Gastrocnemius medialis (tissue), 4 donors: ENCODE measurements around the gene SMIM38. TPM values are rescaled to one million over a fixed set of nuclear protein-coding genes. Genes with fewer than 3 reads are reported as not detected.

ENCODE experiments used
- ATAC-seq, 2 donors: fragments of 150-250 bp; one replicate each; pipeline ENCODE4 v1.9.1; 2016
- DNase-seq, 2 donors: peaks; one replicate each; pipeline ENCODE4 v3.0.0-alpha.2; 2019
- H3K27ac ChIP-seq, 4 donors: fragments of 200-600 bp; sonication (generic); 1 replicate in 1 of 4; 2 replicates in 3 of 4; pipeline ENCODE4 v1.5.1; 2016 to 2018; ENCODE audit warnings: mild to moderate bottlenecking in 2 of 4, moderate library complexity in 1 of 4
- H3K27me3 ChIP-seq, 3 donors: fragments of 200-600 bp; sonication (generic) in 2 of 3; 1 replicate in 1 of 3; 2 replicates in 2 of 3; pipeline versions ENCODE4 v1.5.1 to v1.6.0; 2016 to 2019; ENCODE audit warnings: mild to moderate bottlenecking in 1 of 3, moderate library complexity in 1 of 3
- H3K36me3 ChIP-seq, 2 donors: fragments of 200-600 bp; sonication (generic) in 1 of 2; one replicate each; pipeline ENCODE4 v1.5.1; 2017 to 2018
- H3K4me1 ChIP-seq, 2 donors: fragments of 200-600 bp; sonication (generic) in 1 of 2; one replicate each; pipeline ENCODE4 v1.5.1; 2016 to 2017; ENCODE audit warnings: mild to moderate bottlenecking in 2 of 2
- H3K4me3 ChIP-seq, 4 donors: fragments of 200-600 bp; sonication (generic) in 3 of 4; 1 replicate in 1 of 4; 2 replicates in 3 of 4; pipeline ENCODE4 v1.5.1; 2016 to 2019; ENCODE audit warnings: mild to moderate bottlenecking in 2 of 4
- H3K9me3 ChIP-seq, 3 donors: fragments of 200-600 bp; sonication (generic) in 2 of 3; 1 replicate in 1 of 3; 2 replicates in 2 of 3; pipeline ENCODE4 v1.5.1; 2016 to 2019
- POLR2A ChIP-seq, 2 donors: fragments of 450-650 bp; IDR thresholded peaks; one replicate each; pipeline ENCODE4 v1.6.1; 2017; ENCODE audit warnings: antibody characterized with exemption in 2 of 2, mild to moderate bottlenecking in 2 of 2, moderate library complexity in 2 of 2
- in situ Hi-C, 4 donors: fragments of 200-750 bp; cut with MboI; loops; one replicate each; pipeline versions ENCODE4 v1.15.0 to v1.8.0; 2017; ENCODE audit warnings: low sequenced_read_pairs in 4 of 4
- intact Hi-C: fragments of 100-400 bp; cut with DNase I; formaldehyde crosslinking; loops from one replicate; pipeline ENCODE4 v1.15.1; 2023; ENCODE audit warnings: low total_unique reads
- total RNA-seq, 4 donors: library from RNA; depleted of rRNA; stranded (reverse); fragments of >200 nt; gene quantifications; one replicate each; pipeline versions ENCODE4 v1.1.0 to v1.2.3, GENCODE V29; 2016
- TF ChIP-seq, protein P1 (sequence below), 5 experiments: fragments of 450-650 bp in 3 of 5; fragments of 200-600 bp in 2 of 5; sonication (generic) in 2 of 5; IDR thresholded peaks in 4 of 5; conservative IDR thresholded peaks in 1 of 5; 1 replicate in 4 of 5; 2 replicates in 1 of 5; pipeline ENCODE4 v1.5.1; 2016 to 2019; ENCODE audit warnings: antibody characterized with exemption in 5 of 5, mild to moderate bottlenecking in 3 of 5, moderate library complexity in 3 of 5

SMIM38 gene
- total RNA-seq, 4 donors from 2014 or later: 0.12 to 0.66 (median 0.40) TPM; not detected in 1

DNA sequence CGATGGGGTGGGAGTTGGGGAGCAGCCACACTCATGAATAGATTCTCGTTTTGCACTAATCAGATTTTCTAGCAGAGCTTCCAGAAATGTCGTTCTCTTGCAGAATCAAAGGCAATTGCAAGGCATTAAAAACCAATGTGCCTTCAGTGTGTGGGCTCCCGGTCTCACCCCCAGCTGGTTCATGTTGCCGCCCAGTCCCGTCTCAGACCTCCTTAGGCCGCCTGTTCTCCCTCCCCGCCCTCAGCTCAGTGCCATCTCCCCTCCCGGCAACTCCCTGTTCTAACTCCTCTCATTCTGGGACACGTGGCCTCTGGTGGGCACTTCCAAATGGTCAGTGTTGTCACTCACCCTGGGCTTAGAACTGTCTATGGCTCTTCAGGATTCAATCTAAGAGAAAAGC is 42.5 kb upstream of the SMIM38 start:
- DNase-seq (no peak), ATAC-seq (no peak)
- Histone ChIP-seq H3K4me3 (no peak overlapping the region), H3K36me3 (no peaks in the 10 kb centered on the region), H3K9me3 (no peaks in the 10 kb centered on the region), H3K4me1 (peaks cover 0 to 14% of the 10 kb centered on the region in 2 donors), H3K27me3 (no peaks in the 10 kb centered on the region), H3K27ac (no peak overlapping the region)
- in situ Hi-C loops: loop anchor here (10.0 to 25.0 kb wide), 4 partner anchors 499 to 549 kb away; partner anchors contain the start of gene CCND1 (in 1 of the 4)
- intact Hi-C loops: no loop called here
- TF ChIP-seq, protein P1, sequence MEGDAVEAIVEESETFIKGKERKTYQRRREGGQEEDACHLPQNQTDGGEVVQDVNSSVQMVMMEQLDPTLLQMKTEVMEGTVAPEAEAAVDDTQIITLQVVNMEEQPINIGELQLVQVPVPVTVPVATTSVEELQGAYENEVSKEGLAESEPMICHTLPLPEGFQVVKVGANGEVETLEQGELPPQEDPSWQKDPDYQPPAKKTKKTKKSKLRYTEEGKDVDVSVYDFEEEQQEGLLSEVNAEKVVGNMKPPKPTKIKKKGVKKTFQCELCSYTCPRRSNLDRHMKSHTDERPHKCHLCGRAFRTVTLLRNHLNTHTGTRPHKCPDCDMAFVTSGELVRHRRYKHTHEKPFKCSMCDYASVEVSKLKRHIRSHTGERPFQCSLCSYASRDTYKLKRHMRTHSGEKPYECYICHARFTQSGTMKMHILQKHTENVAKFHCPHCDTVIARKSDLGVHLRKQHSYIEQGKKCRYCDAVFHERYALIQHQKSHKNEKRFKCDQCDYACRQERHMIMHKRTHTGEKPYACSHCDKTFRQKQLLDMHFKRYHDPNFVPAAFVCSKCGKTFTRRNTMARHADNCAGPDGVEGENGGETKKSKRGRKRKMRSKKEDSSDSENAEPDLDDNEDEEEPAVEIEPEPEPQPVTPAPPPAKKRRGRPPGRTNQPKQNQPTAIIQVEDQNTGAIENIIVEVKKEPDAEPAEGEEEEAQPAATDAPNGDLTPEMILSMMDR (IDR thresholded peaks at IDR 0.05 in 4 of 5, conservative IDR thresholded peaks at IDR 0.05 in 1 of 5): no peak
- no peak for TF ChIP-seq POLR2A (IDR thresholded peaks at IDR 0.05)

DNA sequence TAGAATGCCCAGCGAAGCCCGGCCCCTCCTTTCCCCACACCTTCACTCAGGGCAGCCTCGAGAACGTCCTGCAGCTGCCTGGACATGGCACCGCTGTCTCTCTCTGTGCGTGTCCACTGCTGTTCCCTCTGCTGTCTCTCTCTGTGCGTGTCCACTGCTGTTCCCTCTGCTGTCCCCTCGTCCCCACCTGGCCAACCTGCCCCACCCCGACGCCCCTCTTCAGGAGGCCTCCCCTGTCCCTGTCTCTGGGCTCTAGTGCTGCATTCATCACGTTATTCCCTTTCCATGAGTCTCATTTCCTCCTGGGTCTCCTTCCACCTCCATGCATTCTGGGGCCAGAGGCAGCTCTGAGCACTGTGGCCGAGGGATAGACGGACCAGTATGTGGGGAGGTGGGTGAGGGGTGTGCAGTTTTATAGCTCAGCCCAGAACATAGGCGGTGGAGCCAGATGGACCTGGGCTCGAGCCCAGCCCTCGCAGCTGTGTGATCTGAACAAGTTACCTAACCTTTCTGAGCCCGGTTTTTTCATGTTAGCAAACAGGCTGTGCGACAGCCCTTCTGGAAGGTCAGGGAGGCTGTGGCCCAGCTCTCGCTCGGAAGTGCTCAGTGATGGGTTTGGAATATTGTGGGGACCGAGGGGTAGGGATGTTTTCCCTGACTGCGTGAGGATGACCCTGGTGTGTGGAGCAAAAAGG is 41.9 kb upstream of the SMIM38 start:
- no peaks in the 10 kb centered on the region for H3K27me3 ChIP-seq
- peaks cover 0 to 14% of the 10 kb centered on the region in 2 donors for H3K4me1 ChIP-seq
- H3K36me3 ChIP-seq: no peaks in the 10 kb centered on the region
- no peak overlapping the region for H3K4me3 ChIP-seq
- in situ Hi-C loops (loop anchor here (10.0 to 25.0 kb wide), 4 partner anchors 499 to 549 kb away; partner anchors contain the start of gene CCND1 (in 1 of the 4)), intact Hi-C loops (no loop called here)
- H3K9me3 ChIP-seq: no peaks in the 10 kb centered on the region
- DNase-seq (no peak), ATAC-seq (no peak)
- H3K27ac ChIP-seq: no peak overlapping the region
- TF ChIP-seq, protein P1 (IDR thresholded peaks at IDR 0.05 in 4 of 5, conservative IDR thresholded peaks at IDR 0.05 in 1 of 5): no peak
- no peak for TF ChIP-seq POLR2A (IDR thresholded peaks at IDR 0.05)

DNA sequence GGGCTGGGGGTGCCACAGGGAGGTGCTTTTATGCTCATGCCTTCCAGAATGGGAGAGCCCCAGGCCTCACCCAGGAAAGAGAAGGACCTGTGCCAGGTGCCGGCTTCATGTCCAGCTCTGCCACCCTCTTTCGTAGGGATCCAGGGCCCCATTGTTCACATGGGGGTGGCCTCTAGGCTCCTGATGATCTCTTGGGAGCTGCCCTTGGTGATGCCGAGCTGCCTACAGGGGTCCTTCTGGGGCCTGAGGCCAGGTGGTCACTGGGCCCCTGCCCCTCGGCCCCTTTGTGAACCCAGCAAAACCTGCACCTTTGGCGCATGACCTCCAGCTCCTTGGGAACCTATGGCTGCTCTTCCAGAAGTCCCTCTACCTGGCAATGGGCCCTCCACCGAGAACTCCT is 41.4 kb upstream of the SMIM38 start:
- no peak for DNase-seq
- Histone ChIP-seq H3K4me3 (no peak overlapping the region), H3K9me3 (no peaks in the 10 kb centered on the region), H3K27me3 (no peaks in the 10 kb centered on the region), H3K4me1 (peaks cover 0 to 14% of the 10 kb centered on the region in 2 donors), H3K27ac (no peak overlapping the region), H3K36me3 (no peaks in the 10 kb centered on the region)
- intact Hi-C loops (no loop called here), in situ Hi-C loops (loop anchor here (10.0 to 25.0 kb wide), 4 partner anchors 498 to 548 kb away; partner anchors contain the start of gene CCND1 (in 1 of the 4))
- TF ChIP-seq POLR2A (IDR thresholded peaks at IDR 0.05): no peak
- TF ChIP-seq, protein P1 (IDR thresholded peaks at IDR 0.05 in 4 of 5, conservative IDR thresholded peaks at IDR 0.05 in 1 of 5): no peak
- no peak for ATAC-seq

DNA sequence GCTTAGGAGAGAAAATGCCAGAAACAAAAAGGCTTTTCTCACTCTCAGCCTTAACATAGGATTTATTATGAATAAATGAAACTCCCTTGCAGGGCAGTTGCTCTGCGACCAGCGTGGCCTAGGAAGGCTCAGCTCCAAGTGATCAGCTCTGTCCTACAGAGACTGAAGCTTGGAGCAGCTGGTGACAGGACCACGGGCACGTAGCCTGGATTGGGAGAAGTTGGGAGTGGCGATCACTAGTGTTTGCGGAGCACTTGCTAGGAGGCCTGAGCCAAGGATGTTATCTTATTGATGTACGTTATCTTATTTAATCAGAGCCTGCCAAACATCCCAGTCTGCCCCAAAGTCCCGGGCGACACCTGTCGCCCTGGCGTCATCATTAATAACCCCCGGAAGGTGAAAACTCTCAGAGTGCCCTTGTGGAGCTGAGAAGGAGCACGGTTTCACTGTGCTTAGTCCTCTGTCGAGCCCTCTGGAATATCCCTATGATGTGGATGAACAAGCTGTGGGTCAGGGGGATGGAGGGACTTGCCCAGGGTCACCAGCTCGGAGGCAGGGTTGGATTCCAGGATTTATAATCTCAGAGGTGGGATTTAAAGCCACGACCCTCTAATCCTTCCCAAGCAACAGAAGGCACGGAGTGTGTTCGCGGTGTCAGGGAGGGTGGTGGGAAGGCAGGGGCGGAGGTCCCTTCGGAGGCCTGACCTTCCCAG is 40.8 kb upstream of the SMIM38 start:
- Histone ChIP-seq H3K4me1 (peaks cover 0 to 14% of the 10 kb centered on the region in 2 donors), H3K9me3 (no peaks in the 10 kb centered on the region), H3K4me3 (peak overlapping the region in 2 of 4 donors; percentile 15 to 40), H3K36me3 (no peaks in the 10 kb centered on the region), H3K27me3 (no peaks in the 10 kb centered on the region), H3K27ac (no peak overlapping the region)
- TF ChIP-seq POLR2A (IDR thresholded peaks at IDR 0.05): no peak
- TF ChIP-seq, protein P1 (IDR thresholded peaks at IDR 0.05 in 4 of 5, conservative IDR thresholded peaks at IDR 0.05 in 1 of 5): no peak
- intact Hi-C loops: no loop called here
- ATAC-seq: peak in 1 of 2 donors; percentile 25
- in situ Hi-C loops: loop anchor here (10.0 to 25.0 kb wide), 4 partner anchors 497 to 547 kb away; partner anchors contain the start of gene CCND1 (in 1 of the 4)
- DNase-seq: no peak
